Choroid plexus epithelial cell (primary cell): ENCODE results near the gene MSTO1.
"Not testable (repeated sequence)": the region's sequence is repeated elsewhere in the genome, so short reads cannot be mapped to it uniquely, and the experiment has no call there.

Experiments
- DNase-seq: peaks from one replicate; pipeline ENCODE4 v3.0.0-alpha.2; 2010; ENCODE audit warnings: low read depth
- H3K4me3 ChIP-seq: 2 replicates; pipeline ENCODE4 v1.5.1; 2011; ENCODE audit warnings: low read depth, mild to moderate bottlenecking, control low read depth, low read length, moderate library complexity
- TF ChIP-seq, protein P1 (sequence below): conservative IDR thresholded peaks from 2 replicates; pipeline ENCODE4 v1.5.1; 2011; ENCODE audit warnings: low read depth, mild to moderate bottlenecking, control low read depth, inconsistent platforms, low read length, moderate library complexity

Gene MSTO1

DNA sequence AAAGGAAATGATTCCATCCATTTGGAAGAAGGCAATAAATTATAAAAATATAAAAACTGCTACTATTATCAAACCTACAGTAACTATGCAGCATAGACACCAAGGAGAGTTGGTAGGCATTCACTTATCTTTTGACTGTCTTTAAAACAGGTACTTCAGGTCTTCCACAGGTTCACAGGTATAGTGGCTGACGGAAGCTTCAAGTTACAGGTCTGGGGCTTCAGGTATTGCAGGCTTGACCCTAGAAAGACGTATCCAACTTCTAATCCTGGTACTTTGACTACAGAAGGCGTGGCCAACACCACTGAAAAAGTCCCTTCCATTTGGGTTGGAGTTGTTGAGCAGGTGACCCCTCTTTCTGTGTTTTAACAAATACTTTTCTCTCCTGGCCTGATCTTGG lies 42.9 kb downstream of the MSTO1 start:
- DNase-seq, result no peak
- TF ChIP-seq, protein P1, sequence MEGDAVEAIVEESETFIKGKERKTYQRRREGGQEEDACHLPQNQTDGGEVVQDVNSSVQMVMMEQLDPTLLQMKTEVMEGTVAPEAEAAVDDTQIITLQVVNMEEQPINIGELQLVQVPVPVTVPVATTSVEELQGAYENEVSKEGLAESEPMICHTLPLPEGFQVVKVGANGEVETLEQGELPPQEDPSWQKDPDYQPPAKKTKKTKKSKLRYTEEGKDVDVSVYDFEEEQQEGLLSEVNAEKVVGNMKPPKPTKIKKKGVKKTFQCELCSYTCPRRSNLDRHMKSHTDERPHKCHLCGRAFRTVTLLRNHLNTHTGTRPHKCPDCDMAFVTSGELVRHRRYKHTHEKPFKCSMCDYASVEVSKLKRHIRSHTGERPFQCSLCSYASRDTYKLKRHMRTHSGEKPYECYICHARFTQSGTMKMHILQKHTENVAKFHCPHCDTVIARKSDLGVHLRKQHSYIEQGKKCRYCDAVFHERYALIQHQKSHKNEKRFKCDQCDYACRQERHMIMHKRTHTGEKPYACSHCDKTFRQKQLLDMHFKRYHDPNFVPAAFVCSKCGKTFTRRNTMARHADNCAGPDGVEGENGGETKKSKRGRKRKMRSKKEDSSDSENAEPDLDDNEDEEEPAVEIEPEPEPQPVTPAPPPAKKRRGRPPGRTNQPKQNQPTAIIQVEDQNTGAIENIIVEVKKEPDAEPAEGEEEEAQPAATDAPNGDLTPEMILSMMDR, result no peak

DNA sequence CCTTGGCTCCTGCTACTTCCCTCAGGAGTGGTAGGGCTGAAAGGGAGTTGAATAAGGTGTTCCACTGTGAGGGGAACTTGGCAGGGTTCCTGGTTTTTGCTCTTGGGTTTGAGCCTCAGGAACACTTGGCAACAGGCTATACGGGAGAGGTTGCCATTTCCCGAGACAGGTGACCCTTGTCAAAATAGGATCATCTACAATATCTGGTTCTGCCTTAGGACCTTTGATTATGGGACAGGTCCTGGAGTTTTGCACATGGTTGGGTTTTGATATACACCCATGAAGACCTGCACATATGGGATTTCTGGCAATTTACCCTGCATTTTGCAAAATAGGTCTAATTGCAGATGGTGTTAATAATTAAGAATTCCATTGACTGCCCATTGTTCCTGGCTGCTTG lies 47.4 kb downstream of the MSTO1 start:
- no peak overlapping the region for H3K4me3 ChIP-seq
- DNase-seq, result no peak
- TF ChIP-seq, protein P1, result no peak

More for the DNA sequence above, 42.9 kb downstream of the MSTO1 start:
- H3K4me3 ChIP-seq, result no peak overlapping the region

DNA sequence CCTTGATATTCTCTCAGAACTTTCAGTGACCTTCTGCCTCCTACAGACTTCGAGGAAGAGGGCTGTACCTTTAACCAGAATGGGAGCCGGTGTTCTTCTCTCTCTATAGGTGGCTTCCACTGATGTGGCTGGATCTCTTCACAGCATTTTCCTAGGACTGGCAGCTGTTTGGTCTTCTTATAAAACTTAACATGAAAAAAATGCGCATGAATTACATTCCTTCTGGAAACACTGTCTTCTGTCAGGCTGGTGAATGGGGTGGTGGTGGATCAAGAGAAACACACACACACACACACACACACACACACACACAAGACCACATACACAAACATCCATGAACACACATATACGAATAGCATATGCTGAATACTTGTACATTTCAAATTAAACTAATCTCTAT lies 51.2 kb downstream of the MSTO1 start:
- not testable (repeated sequence) for H3K4me3 ChIP-seq, DNase-seq
